GM12873 (cell line): ENCODE data around the gene KRTCAP3.

Experiments
- CTCF ChIP-seq: IDR thresholded peaks from 2 replicates; pipeline ENCODE4 v1.5.1; 2012; ENCODE audit warnings: low read depth, mild to moderate bottlenecking, moderate library complexity, low read length, control low read depth; ENCODE audit not compliant: insufficient read depth; ENCODE audit errors: missing control alignments

Gene KRTCAP3

DNA sequence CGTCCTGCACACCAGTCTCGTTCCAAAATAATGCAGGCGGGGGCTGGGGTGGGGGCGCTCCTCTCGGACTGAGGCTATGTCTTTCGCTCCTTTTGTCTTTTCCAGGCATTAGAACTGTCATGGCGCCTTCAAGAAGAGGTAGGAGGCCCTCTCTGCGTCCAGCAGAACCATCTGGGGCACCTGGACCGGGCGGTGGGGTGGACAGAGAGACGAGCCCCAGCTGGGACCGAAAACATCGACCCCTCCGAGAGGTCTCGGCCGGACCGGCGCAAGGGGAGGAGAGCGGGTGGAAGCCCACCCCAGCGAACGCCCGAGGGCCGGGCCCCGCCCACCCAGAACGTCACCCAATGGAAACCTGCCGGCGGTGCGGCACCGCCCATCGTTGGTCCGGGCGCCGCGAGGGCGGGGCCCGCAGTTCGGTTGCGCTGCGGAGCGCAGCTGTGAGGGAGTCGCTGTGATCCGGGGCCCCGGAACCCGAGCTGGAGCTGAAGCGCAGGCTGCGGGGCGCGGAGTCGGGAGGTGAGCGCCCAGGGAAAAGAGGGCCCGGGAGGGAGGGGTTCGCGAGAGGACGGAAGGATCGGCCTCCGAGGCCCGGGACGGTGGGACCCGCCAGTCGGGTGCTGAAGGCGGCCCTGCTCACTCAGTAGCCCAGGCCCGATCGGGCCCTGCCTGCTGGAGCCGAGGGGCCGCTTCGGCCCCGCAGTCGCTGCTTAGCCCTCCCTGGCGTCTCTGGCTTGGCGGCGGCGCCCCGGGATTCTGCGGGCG is 13.8 kb upstream of the KRTCAP3 start, which contains the start of gene NRBP1:
Gene NRBP1, plus strand, starts transcription at position 419 of the 765 bp plus-strand sequence. CDS start 4,643 bp downstream, outside the sequence.
- TF ChIP-seq CTCF = peak; percentile 4

DNA sequence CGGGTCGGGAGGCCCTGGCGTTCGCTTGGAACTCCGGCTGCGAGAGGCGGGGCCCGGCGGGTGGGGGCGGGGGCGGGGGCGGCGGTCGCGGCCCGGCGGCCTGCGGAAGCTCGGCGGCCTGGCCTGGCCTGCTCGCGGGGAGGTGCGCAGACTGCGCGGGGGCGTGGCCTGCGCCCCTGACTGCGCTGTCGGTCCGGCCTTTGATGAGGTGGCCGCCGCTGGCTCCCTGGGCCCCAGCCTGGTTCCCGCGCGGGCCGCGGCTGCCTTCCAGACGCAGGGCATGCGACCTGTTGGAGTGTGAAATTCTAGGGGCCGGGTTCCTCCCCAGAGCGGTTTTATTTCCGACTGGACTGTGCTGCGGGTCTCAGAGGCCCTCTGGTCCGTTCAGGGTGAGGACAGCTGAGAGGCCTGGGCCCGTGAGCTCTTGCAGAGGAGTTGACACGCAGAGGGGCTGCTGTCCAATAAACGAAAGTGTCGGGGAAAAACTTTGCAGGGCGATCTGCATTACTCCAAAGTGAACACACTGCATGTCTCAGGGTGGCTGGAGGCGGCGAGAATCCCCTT is 13.1 kb upstream of the KRTCAP3 start:
- TF ChIP-seq CTCF = no peak

DNA sequence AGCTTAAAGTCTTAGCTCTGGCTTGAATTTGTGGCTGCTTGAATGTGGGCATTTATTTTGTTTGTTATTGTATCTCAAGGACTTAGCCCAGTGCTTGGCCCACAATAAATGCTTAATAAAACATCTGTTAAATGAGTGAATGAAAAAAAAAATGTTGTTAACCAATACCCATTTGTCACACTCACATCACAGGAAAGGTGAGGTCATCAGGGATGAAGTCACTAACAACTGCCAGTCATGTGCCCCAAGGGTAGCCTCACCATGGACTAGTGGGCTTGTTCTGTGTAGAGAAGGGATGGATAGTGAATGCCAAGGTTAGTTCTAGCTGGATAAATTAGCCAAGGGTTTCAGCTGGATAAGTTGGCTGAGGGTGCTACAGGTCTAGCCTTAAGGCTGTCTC is 10.8 kb upstream of the KRTCAP3 start:
- no peak for TF ChIP-seq CTCF

- TF ChIP-seq CTCF = no peak
Measured at GRCh38 chr2:27435628-27436027, 6.6 kb upstream of the KRTCAP3 start.

DNA sequence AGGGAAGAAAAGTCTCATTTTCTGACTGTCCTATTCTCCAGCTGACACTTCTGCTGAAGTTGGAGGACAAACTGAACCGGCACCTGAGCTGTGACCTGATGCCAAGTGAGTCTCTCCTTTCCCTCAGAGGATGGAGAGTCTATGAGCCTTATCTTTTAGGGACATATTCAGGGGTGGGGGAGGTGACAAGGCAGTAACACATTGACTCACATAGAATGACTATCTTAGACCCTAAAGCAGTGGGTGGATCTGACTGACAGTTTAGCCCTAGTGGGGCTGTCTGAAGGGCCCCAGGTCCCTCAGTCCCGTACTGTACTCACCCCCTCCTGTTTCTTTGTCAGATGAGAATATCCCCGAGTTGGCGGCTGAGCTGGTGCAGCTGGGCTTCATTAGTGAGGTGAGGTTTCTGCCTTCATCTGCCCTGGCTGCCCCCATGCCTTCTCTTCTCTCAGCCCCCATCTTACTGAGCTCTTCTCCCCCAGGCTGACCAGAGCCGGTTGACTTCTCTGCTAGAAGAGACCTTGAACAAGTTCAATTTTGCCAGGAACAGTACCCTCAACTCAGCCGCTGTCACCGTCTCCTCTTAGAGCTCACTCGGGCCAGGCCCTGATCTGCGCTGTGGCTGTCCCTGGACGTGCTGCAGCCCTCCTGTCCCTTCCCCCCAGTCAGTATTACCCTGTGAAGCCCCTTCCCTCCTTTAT is 805 bp upstream of the KRTCAP3 start:
- no peak for TF ChIP-seq CTCF

- TF ChIP-seq CTCF = no peak
Measured at GRCh38 chr2:27442920-27443282, 720 bp downstream of the KRTCAP3 start.

- no peak for TF ChIP-seq CTCF
Measured at GRCh38 chr2:27445155-27445554, 3.0 kb downstream of the KRTCAP3 start.
